BLaER1 treated with 17β-estradiol and CSF1 and Interleukin-3, amounts not matched to agents 10 nM and 100 nM (cell line): ENCODE results near the gene ADGRL2.
"Not testable (repeated sequence)": the region's sequence is repeated elsewhere in the genome, so short reads cannot be mapped to it uniquely, and the experiment has no call there.

Source experiments
- H3K27ac ChIP-seq, 11 experiments: shearing (Covaris generic); formaldehyde crosslinking; 2 replicates each; pipeline ENCODE4 v1.8.1; 2022
- H3K27me3 ChIP-seq, 11 experiments: shearing (Covaris generic); formaldehyde crosslinking; 2 replicates each; pipeline ENCODE4 v1.8.1; 2022
- H3K36me3 ChIP-seq, 11 experiments: shearing (Covaris generic); formaldehyde crosslinking; 2 replicates each; pipeline ENCODE4 v1.8.1; 2022
- H3K4me1 ChIP-seq, 10 experiments: shearing (Covaris generic); formaldehyde crosslinking; 2 replicates each; pipeline ENCODE4 v1.8.1; 2022
- H3K4me2 ChIP-seq, 11 experiments: shearing (Covaris generic); formaldehyde crosslinking; 2 replicates each; pipeline ENCODE4 v1.8.1; 2022
- H3K4me3 ChIP-seq, 10 experiments: shearing (Covaris generic); formaldehyde crosslinking; 2 replicates each; pipeline ENCODE4 v1.8.1; 2022
- H3K9ac ChIP-seq, 11 experiments: shearing (Covaris generic); formaldehyde crosslinking; 2 replicates each; pipeline ENCODE4 v1.8.1; 2022
- H3K9me3 ChIP-seq, 11 experiments: shearing (Covaris generic); formaldehyde crosslinking; replicated peaks in 1 of 11; 2 replicates each; pipeline ENCODE4 v1.8.1; 2022
- H4K20me1 ChIP-seq, 11 experiments: shearing (Covaris generic); formaldehyde crosslinking; 2 replicates each; pipeline ENCODE4 v1.8.1; 2022
- Cebpa-rat ChIP-seq, 11 experiments: shearing (Covaris generic); IDR thresholded peaks; 2 replicates each; pipeline ENCODE4 v1.8.1; 2022

Gene ADGRL2

DNA sequence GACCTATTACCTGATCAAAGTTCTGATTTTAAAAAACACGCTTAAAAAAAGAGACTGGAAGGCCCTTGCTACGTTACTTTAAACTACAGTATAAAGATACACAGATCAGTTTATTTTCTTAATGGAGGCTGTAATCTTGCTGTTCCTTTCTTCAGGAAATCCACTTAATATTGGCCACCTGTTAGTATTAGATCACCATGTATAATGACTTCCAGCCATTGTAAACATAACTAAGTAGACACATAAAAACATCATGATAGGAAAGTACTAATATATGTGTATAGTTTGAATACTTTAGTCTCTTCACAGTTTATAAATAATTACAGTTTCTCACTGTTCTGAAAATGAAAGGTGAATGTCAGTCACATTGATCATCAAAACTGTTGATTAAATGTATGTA lies 68.6 kb downstream of the ADGRL2 start:
- Histone ChIP-seq H3K4me2 (no peak overlapping the region), H3K27me3 (no peaks in the 10 kb centered on the region), H4K20me1 (no peaks in the 10 kb centered on the region), H3K4me3 (no peak overlapping the region), H3K9ac (no peak overlapping the region), H3K36me3 (no peaks in the 10 kb centered on the region), H3K4me1 (no peaks in the 10 kb centered on the region), H3K9me3 (no peaks in the 10 kb centered on the region), H3K27ac (no peak overlapping the region)
- TF ChIP-seq Cebpa-rat (IDR thresholded peaks at IDR 0.05) = no peak

DNA sequence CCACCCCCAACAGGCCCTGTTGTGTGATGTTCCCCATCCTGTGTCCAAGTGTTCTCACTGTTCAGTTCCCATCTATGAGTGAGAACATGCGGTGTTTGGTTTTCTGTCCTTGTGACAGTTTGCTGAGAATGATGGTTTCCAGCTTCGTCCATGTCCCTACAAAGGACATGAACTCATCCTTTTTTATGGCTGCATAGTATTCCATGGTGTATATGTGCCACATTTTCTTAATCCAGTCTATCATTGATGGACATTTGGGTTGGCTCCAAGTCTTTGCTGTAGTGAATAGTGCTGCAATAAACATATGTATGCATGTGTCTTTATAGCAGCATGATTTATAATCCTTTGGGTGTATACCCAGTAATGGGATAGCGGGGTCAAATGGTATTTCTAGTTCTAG lies 70.4 kb downstream of the ADGRL2 start:
- not testable (repeated sequence) for H3K27ac ChIP-seq, H3K9me3 ChIP-seq, H3K4me1 ChIP-seq, H3K4me3 ChIP-seq, H3K9ac ChIP-seq, H3K27me3 ChIP-seq, H4K20me1 ChIP-seq, H3K4me2 ChIP-seq, H3K36me3 ChIP-seq

- Histone ChIP-seq H3K9me3 (no peaks in the 10 kb centered on the region), H3K4me2 (no peak overlapping the region), H3K27me3 (no peaks in the 10 kb centered on the region), H3K9ac (no peak overlapping the region), H3K36me3 (no peaks in the 10 kb centered on the region), H4K20me1 (no peaks in the 10 kb centered on the region), H3K27ac (no peak overlapping the region), H3K4me1 (no peaks in the 10 kb centered on the region), H3K4me3 (no peak overlapping the region)
- TF ChIP-seq Cebpa-rat (IDR thresholded peaks at IDR 0.05) = no peak
These were observed 73.2 kb downstream of the ADGRL2 start for GRCh38 chr1:81873946-81874345.

DNA sequence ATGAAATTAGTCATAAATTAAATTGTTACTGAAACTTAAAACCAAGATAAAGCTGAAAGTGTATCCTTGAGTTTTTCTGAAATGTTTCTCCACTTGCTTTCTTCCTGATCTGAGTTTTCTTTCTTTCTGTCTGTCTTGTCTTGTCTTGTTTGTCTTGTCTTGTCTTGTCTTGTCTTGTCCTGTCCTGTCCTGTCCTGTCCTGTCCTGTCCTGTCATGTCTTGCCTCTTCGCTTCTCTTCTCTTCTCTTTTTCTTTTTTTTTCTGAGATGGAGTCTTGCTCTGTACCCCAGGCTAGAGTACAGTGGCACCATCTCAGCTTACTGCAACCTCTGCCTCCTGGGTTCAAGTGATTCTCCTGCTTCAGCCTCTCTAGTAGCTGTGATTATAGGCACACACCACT lies 73.7 kb downstream of the ADGRL2 start:
- TF ChIP-seq Cebpa-rat (IDR thresholded peaks at IDR 0.05) = no peak
- H4K20me1 ChIP-seq = no peaks in the 10 kb centered on the region
- no peaks in the 10 kb centered on the region for H3K27me3 ChIP-seq
- no peak overlapping the region for H3K4me3 ChIP-seq
- H3K4me2 ChIP-seq = no peak overlapping the region
- H3K9ac ChIP-seq = no peak overlapping the region
- no peaks in the 10 kb centered on the region for H3K36me3 ChIP-seq
- no peaks in the 10 kb centered on the region for H3K4me1 ChIP-seq
- no peak overlapping the region for H3K27ac ChIP-seq
- no peaks in the 10 kb centered on the region for H3K9me3 ChIP-seq

DNA sequence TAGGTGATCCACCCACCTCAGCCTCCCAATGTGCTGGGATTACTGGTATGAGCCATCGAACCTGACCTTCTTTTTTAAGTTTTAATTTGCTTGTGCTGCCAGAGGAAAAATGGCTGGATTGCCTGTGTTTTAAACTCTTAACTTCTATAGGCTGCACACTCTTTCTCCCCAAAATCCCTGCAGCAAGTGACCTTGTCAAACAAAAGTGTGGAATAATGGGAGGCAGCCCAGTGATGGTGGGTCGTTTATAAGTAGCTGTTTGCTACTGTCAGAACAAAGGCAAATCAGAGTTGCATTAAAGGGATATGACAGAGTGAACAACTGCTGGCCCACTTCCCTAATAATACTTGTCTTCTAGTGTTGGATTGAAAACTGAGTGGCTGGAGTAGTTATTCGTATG lies 74.2 kb downstream of the ADGRL2 start:
- Histone ChIP-seq H3K4me2 (no peak overlapping the region), H3K9me3 (no peaks in the 10 kb centered on the region), H3K4me3 (no peak overlapping the region), H4K20me1 (no peaks in the 10 kb centered on the region), H3K9ac (no peak overlapping the region), H3K4me1 (no peaks in the 10 kb centered on the region), H3K27ac (no peak overlapping the region), H3K27me3 (no peaks in the 10 kb centered on the region), H3K36me3 (no peaks in the 10 kb centered on the region)
- TF ChIP-seq Cebpa-rat (IDR thresholded peaks at IDR 0.05) = no peak

GRCh38 chr1:81876901-81877733 lies 76.4 kb downstream of the ADGRL2 start:
- Histone ChIP-seq H3K4me3 (no peak overlapping the region), H3K9ac (no peak overlapping the region), H3K36me3 (no peaks in the 10 kb centered on the region), H3K4me2 (no peak overlapping the region), H3K4me1 (no peaks in the 10 kb centered on the region), H4K20me1 (no peaks in the 10 kb centered on the region), H3K27me3 (no peaks in the 10 kb centered on the region), H3K9me3 (no peaks in the 10 kb centered on the region), H3K27ac (no peak overlapping the region)
- no peak for TF ChIP-seq Cebpa-rat (IDR thresholded peaks at IDR 0.05)

GRCh38 chr1:81877940-81878339 lies 77.2 kb downstream of the ADGRL2 start:
- Histone ChIP-seq H3K9me3 (no peaks in the 10 kb centered on the region), H3K4me2 (no peak overlapping the region), H4K20me1 (no peaks in the 10 kb centered on the region), H3K4me1 (no peaks in the 10 kb centered on the region), H3K9ac (no peak overlapping the region), H3K36me3 (no peaks in the 10 kb centered on the region), H3K27ac (no peak overlapping the region), H3K4me3 (no peak overlapping the region), H3K27me3 (no peaks in the 10 kb centered on the region)
- no peak for TF ChIP-seq Cebpa-rat (IDR thresholded peaks at IDR 0.05)

- no peak for TF ChIP-seq Cebpa-rat (IDR thresholded peaks at IDR 0.05)
- Histone ChIP-seq H3K27ac (no peak overlapping the region), H3K36me3 (no peaks in the 10 kb centered on the region), H4K20me1 (no peaks in the 10 kb centered on the region), H3K4me1 (no peaks in the 10 kb centered on the region), H3K4me3 (no peak overlapping the region), H3K4me2 (no peak overlapping the region), H3K9me3 (no peaks in the 10 kb centered on the region), H3K27me3 (no peaks in the 10 kb centered on the region), H3K9ac (no peak overlapping the region)
These were observed 77.8 kb downstream of the ADGRL2 start for GRCh38 chr1:81878538-81878937.

DNA sequence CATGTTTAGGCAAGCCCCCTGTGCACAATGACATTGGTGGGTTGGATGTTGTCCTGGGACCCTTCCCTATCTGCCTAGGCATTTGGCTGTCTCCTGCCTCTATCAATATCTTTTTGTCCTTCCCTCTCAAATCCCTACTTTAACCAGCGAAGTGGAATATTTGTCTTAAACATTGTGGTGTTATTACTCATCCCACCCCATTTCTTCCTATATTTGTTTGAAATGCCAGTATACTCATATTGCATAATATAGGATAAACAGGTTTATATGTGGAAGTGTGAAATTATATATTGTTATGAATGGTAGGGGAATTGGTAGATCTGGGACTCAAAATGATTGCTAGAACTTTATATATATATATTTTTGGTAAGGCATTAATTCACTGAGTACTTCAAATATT lies 80.0 kb downstream of the ADGRL2 start:
- Histone ChIP-seq H3K9me3 (no peaks in the 10 kb centered on the region), H3K4me2 (no peak overlapping the region), H3K4me3 (no peak overlapping the region), H3K4me1 (no peaks in the 10 kb centered on the region), H3K36me3 (no peaks in the 10 kb centered on the region), H3K27me3 (no peaks in the 10 kb centered on the region), H3K9ac (no peak overlapping the region), H4K20me1 (no peaks in the 10 kb centered on the region), H3K27ac (no peak overlapping the region)
- TF ChIP-seq Cebpa-rat (IDR thresholded peaks at IDR 0.05) = no peak

DNA sequence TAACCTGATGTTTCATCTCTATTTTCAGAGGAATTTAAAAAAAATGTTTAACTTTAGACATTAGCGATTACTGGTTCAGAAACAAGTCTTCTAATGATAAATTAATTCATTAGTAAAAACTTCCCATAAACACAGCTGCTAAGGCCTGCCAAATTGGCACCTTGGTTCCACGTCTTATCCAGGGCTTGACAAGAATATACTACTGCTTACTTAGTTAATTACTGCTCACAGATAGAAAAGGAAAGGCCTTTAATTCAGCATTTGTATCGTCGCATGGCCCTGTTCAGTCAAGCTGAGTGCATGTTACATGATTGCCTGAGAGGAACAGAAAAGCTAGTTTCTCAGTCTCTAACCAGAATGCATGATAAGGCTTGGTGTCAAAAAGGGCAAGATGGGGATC lies 84.6 kb downstream of the ADGRL2 start:
- no peaks in the 10 kb centered on the region for H3K27me3 ChIP-seq
- H3K27ac ChIP-seq = no peak overlapping the region
- H3K4me2 ChIP-seq = no peak overlapping the region
- no peaks in the 10 kb centered on the region for H3K9me3 ChIP-seq
- H3K4me1 ChIP-seq = no peaks in the 10 kb centered on the region
- TF ChIP-seq Cebpa-rat (IDR thresholded peaks at IDR 0.05) = no peak
- no peaks in the 10 kb centered on the region for H3K36me3 ChIP-seq
- no peak overlapping the region for H3K4me3 ChIP-seq
- H3K9ac ChIP-seq = no peak overlapping the region
- no peaks in the 10 kb centered on the region for H4K20me1 ChIP-seq

DNA sequence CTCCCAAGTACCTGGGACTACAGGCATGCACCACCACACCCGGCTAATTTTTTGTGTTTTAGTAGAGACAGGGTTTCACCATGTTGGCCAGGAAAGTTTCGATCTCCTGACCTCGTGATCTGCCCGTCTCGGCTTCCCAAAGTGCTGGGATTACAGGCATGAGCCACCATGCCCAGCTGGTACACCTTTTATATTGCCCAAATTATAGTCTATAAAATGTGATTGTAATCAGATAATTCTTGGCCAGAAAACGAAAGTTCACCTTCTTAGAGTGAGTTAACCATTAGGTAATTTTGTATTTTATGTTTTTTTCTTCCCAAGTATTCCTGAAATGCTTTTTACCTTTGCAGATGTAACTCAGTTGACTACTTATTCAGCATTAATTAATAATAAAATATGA lies 85.6 kb downstream of the ADGRL2 start:
- H3K4me1 ChIP-seq, H3K9me3 ChIP-seq, H3K27me3 ChIP-seq, H3K9ac ChIP-seq, H3K27ac ChIP-seq, H3K4me2 ChIP-seq, H3K36me3 ChIP-seq, H4K20me1 ChIP-seq, H3K4me3 ChIP-seq: not testable (repeated sequence)
